ENCODE results near the gene APCDD1. TPM values are rescaled to one million over a fixed set of nuclear protein-coding genes. Genes with fewer than 3 reads are reported as not detected.
A peak's percentile ranks its signal among the peaks of the same experiment; 100 is the strongest.
"Not testable (repeated sequence)": the region's sequence is repeated elsewhere in the genome, so short reads cannot be mapped to it uniquely, and the experiment has no call there.

Gene APCDD1
- total RNA-seq, 1 donor from 2014 or later = 31.2 TPM

- no peak for DNase-seq
Measured at GRCh38 chr18:10490401-10491165, 36.1 kb downstream of the APCDD1 start.

- no peak for DNase-seq
Measured at GRCh38 chr18:10495936-10496335, 41.5 kb downstream of the APCDD1 start.

GRCh38 chr18:10497206-10497749 is 42.8 kb downstream of the APCDD1 start:
- DNase-seq = no peak

- DNase-seq = no peak
Measured at GRCh38 chr18:10499230-10499629, 44.8 kb downstream of the APCDD1 start.

GRCh38 chr18:10500038-10500437 is 45.6 kb downstream of the APCDD1 start:
- no peak for DNase-seq

- no peak for DNase-seq
Measured at GRCh38 chr18:10504723-10505122, 50.3 kb downstream of the APCDD1 start.

GRCh38 chr18:10505892-10506291 is 51.5 kb downstream of the APCDD1 start:
- not testable (repeated sequence) for DNase-seq

- no peak for DNase-seq
Measured at GRCh38 chr18:10508591-10508990, 54.2 kb downstream of the APCDD1 start.

- DNase-seq = peak; percentile 48
Measured at GRCh38 chr18:10511236-10511635, 56.8 kb downstream of the APCDD1 start.

- DNase-seq = no peak
Measured at GRCh38 chr18:10514082-10514481, 59.6 kb downstream of the APCDD1 start.

- DNase-seq = no peak
Measured at GRCh38 chr18:10514601-10515000, 60.2 kb downstream of the APCDD1 start.

GRCh38 chr18:10515456-10515855 is 61.0 kb downstream of the APCDD1 start:
- no peak for DNase-seq

GRCh38 chr18:10516078-10516477 is 61.6 kb downstream of the APCDD1 start:
- no peak for DNase-seq

GRCh38 chr18:10518595-10519255 is 64.3 kb downstream of the APCDD1 start:
- DNase-seq = peak; percentile 78

GRCh38 chr18:10519366-10519765 is 64.9 kb downstream of the APCDD1 start:
- no peak for DNase-seq

- DNase-seq = peak; percentile 95
Measured at GRCh38 chr18:10519999-10520935, 65.8 kb downstream of the APCDD1 start.

- DNase-seq = no peak
Measured at GRCh38 chr18:10521566-10521965, 67.1 kb downstream of the APCDD1 start.

- no peak for DNase-seq
Measured at GRCh38 chr18:10522574-10522973, 68.1 kb downstream of the APCDD1 start.

- no peak for DNase-seq
Measured at GRCh38 chr18:10523544-10523943, 69.1 kb downstream of the APCDD1 start.

- DNase-seq = no peak
Measured at GRCh38 chr18:10524507-10525370, 70.3 kb downstream of the APCDD1 start.

- DNase-seq = no peak
Measured at GRCh38 chr18:10525371-10525691, 70.9 kb downstream of the APCDD1 start.
